CD4-positive, CD25-positive, alpha-beta regulatory T cell (primary cell): ENCODE data around the gene TPM3. TPM values are rescaled to one million over a fixed set of nuclear protein-coding genes. Genes with fewer than 3 reads are reported as not detected.
"Not testable (repeated sequence)": the region's sequence is repeated elsewhere in the genome, so short reads cannot be mapped to it uniquely, and the experiment has no call there.

Source experiments
- ATAC-seq, 2 donors: fragments of 150-1000 bp; cut with Tn5 transposase; one replicate each; pipeline ENCODE4 v1.10.0; 2021; ENCODE audit warnings: low read depth in 2 of 2, moderate number of reproducible peaks in 2 of 2, moderate library complexity in 1 of 2
- DNase-seq, 3 donors: peaks; one replicate each; pipeline versions ENCODE4 v3.0.0 to v3.0.0-alpha.2; 2012 to 2022; ENCODE audit warnings: mixed read lengths in 1 of 3
- H3K27ac ChIP-seq: one replicate; pipeline ENCODE4 v1.7.0; 2013; ENCODE audit warnings: mild to moderate bottlenecking, low read length; ENCODE audit not compliant: insufficient read depth, poor library complexity, severe bottlenecking
- H3K27me3 ChIP-seq: one replicate; pipeline ENCODE4 v1.7.0; 2013; ENCODE audit warnings: low read length; ENCODE audit not compliant: control insufficient read depth, insufficient read depth
- H3K36me3 ChIP-seq: one replicate; pipeline ENCODE4 v1.7.0; 2013; ENCODE audit warnings: mild to moderate bottlenecking, low read length, moderate library complexity; ENCODE audit not compliant: control insufficient read depth, insufficient read depth
- H3K4me1 ChIP-seq: 2 replicates; pipeline ENCODE4 v1.7.0; 2013; ENCODE audit warnings: mild to moderate bottlenecking, low read length; ENCODE audit not compliant: insufficient read depth, control insufficient read depth, poor library complexity, severe bottlenecking
- H3K4me3 ChIP-seq: one replicate; pipeline ENCODE4 v1.7.0; 2013; ENCODE audit warnings: low read depth, mild to moderate bottlenecking, low read length, moderate library complexity
- H3K9me3 ChIP-seq, 2 experiments: 1 replicate in 1 of 2; 2 replicates in 1 of 2; pipeline ENCODE4 v1.7.0; 2013; ENCODE audit warnings: low read length in 2 of 2, mild to moderate bottlenecking in 1 of 2, moderate library complexity in 1 of 2; ENCODE audit not compliant: control insufficient read depth in 2 of 2
- H3K27ac Mint-ChIP-seq, 3 donors: one replicate each; pipeline ENCODE4 v1.8.0; 2020 to 2022; ENCODE audit warnings: mild to moderate bottlenecking in 3 of 3, mixed read lengths in 3 of 3, moderate library complexity in 2 of 3
- H3K27me3 Mint-ChIP-seq: one replicate; pipeline ENCODE4 v1.8.0; 2022; ENCODE audit warnings: mild to moderate bottlenecking, mixed read lengths
- H3K36me3 Mint-ChIP-seq: one replicate; pipeline ENCODE4 v1.8.0; 2020; ENCODE audit warnings: mixed read lengths
- H3K4me1 Mint-ChIP-seq, 4 donors: one replicate each; pipeline ENCODE4 v1.8.0; 2020 to 2022; ENCODE audit warnings: mixed read lengths in 4 of 4, mild to moderate bottlenecking in 1 of 4
- H3K4me3 Mint-ChIP-seq, 4 donors: one replicate each; pipeline ENCODE4 v1.8.0; 2020 to 2022; ENCODE audit warnings: mild to moderate bottlenecking in 4 of 4, mixed read lengths in 4 of 4, moderate library complexity in 3 of 4
- H3K9me3 Mint-ChIP-seq, 7 donors: one replicate each; pipeline ENCODE4 v1.8.0; 2020 to 2022; ENCODE audit warnings: mixed read lengths in 7 of 7, mild to moderate bottlenecking in 3 of 7, moderate library complexity in 2 of 7
- polyA plus RNA-seq, 4 donors: library from polyadenylated mRNA; unstranded; fragments of 300-500 nt; fragmentation: Illumina TruSeq; gene quantifications; one replicate each; pipeline ENCODE4 v1.2.3, GENCODE V29; 2021
- total RNA-seq: library from RNA; stranded (reverse); gene quantifications from one replicate; pipeline ENCODE4 v1.2.3, GENCODE V29; 2022

TPM3 gene
- total RNA-seq (412 TPM), polyA plus RNA-seq (1,000 to 10,000 TPM in 1 of 4 donors, 100 to 1,000 TPM in 3; 780 to 1,027 (median 844) TPM)

- no peak within 1 kb of the TSS for H3K27ac ChIP-seq
- no peak within 1 kb of the TSS for H3K4me3 ChIP-seq
- DNase-seq: no peak
- H3K36me3 ChIP-seq: no peaks in the 10 kb centered on the region
- no peak for ATAC-seq
- no peaks in the 10 kb centered on the region for H3K9me3 Mint-ChIP-seq
- no peaks in the 10 kb centered on the region for H3K9me3 ChIP-seq
- peaks cover 48% of the 10 kb centered on the region for H3K27me3 Mint-ChIP-seq
- H3K27ac Mint-ChIP-seq: peak within 1 kb of the TSS in 2 of 3 donors; percentile 17 to 58
- H3K4me1 ChIP-seq: no peaks in the 10 kb centered on the region
- no peak within 1 kb of the TSS for H3K4me3 Mint-ChIP-seq
- H3K36me3 Mint-ChIP-seq: peaks cover 3% of the 10 kb centered on the region
- H3K4me1 Mint-ChIP-seq: peaks cover 0 to 2% (median 0%) of the 10 kb centered on the region in 4 donors
- H3K27me3 ChIP-seq: peaks cover 18% of the 10 kb centered on the region
These were observed at the start of gene TPM3 for GRCh38 chr1:154191990-154192461. TPM3 (minus strand) TSS chr1:154192100; CDS start chr1:154192018, 82 bp downstream.

DNA sequence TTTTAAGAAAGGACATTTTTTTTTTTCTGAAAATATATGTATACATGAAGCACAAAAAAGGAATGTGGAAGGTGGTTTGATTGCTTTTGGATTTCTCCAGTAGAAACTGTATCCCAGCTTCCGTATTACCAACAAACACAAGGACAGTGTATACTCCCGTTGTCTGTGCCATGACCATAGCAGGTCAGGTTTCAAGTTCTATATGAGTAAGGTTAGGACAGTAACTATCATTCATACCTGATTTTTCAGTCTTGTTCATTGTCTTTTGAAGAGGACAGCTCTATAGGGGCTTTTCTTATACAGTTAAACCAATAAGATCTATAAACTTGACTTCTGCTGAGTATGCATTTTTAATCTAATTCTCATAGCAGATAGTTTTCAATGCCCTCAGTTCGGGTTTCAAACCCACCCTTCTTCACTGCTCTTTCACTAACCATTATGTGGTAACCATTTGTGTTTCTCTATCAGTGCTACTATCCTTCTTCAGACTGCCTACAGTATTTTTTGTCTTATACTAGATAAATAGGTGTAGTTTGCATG is 48.5 kb upstream of the TPM3 start:
- DNase-seq (no peak), ATAC-seq (no peak)
- H3K27ac ChIP-seq: no peak overlapping the region
- Mint-ChIP-seq H3K36me3 (peaks cover 60% of the 10 kb centered on the region), H3K4me3 (no peak overlapping the region), H3K27me3 (no peaks in the 10 kb centered on the region), H3K4me1 (peaks cover 22 to 47% (median 35%) of the 10 kb centered on the region in 4 donors), H3K27ac (peak overlapping the region in 2 of 3 donors; percentile 38 to 47), H3K9me3 (no peaks in the 10 kb centered on the region)
- H3K9me3 ChIP-seq: no peaks in the 10 kb centered on the region
- no peaks in the 10 kb centered on the region for H3K4me1 ChIP-seq
- no peaks in the 10 kb centered on the region for H3K27me3 ChIP-seq
- peaks cover 94% of the 10 kb centered on the region for H3K36me3 ChIP-seq
- H3K4me3 ChIP-seq: no peak overlapping the region

DNA sequence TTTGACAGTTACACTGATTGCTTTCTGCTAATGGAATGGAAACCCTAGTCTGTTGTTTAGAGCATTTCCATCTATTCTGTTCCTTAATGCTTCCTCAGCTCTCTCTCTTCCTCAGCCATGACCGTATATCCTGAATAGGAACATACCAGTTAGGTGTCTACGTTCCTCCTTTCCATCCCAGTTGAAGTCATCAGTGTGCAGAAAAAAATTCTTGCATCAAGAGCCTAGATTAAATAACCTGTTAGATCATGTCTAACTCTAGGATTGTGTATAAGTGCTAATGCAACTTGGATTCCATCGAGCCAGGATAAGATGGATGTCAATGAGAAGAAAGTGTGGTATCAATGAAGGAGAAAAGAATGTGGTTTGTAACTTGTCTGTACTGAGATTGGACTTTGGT is 47.6 kb upstream of the TPM3 start:
- no peak for ATAC-seq
- Mint-ChIP-seq H3K9me3 (no peaks in the 10 kb centered on the region), H3K27me3 (no peaks in the 10 kb centered on the region), H3K4me3 (no peak overlapping the region), H3K36me3 (peaks cover 68% of the 10 kb centered on the region), H3K4me1 (peaks cover 22 to 47% (median 35%) of the 10 kb centered on the region in 4 donors), H3K27ac (peak overlapping the region in 2 of 3 donors; percentile 45 to 77)
- Histone ChIP-seq H3K27me3 (no peaks in the 10 kb centered on the region), H3K27ac (no peak overlapping the region), H3K36me3 (peaks cover 95% of the 10 kb centered on the region), H3K4me3 (no peak overlapping the region), H3K9me3 (no peaks in the 10 kb centered on the region), H3K4me1 (no peaks in the 10 kb centered on the region)
- no peak for DNase-seq

DNA sequence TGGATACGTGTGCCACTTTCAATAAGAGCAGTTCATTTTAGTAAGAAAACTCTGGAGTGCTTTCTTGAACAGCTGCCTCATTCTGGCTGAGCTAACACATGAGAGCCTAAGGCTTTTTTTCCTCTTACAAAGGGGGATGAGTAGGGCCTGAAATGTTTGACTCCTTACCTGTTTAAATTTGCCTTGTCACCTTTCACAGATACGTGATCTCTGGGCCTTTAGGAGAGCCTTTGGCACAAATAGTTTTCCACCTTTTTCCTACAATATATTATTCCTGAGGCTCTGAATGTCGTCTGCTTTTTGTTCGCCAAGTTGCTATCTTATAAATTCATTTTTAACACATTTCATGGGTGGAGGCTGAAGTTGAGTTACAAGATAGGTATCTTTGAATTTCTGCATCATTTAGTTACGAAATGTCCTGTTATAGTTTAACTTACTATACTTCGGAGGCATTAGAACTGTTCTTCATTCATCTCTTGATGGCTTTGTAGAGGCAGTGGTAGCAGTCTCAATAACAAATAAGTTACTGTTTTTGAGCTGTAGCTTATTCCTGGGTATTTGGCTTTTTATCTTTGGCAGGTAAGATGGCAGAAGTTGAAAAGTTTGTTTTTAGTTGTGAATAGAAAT is 46.1 kb upstream of the TPM3 start:
- Mint-ChIP-seq H3K9me3 (no peaks in the 10 kb centered on the region), H3K36me3 (peaks cover 68% of the 10 kb centered on the region), H3K4me1 (peaks cover 22 to 47% (median 33%) of the 10 kb centered on the region in 4 donors), H3K27ac (peak overlapping the region in 2 of 3 donors; percentile 5 to 62), H3K27me3 (no peaks in the 10 kb centered on the region), H3K4me3 (no peak overlapping the region)
- Histone ChIP-seq H3K9me3 (no peaks in the 10 kb centered on the region), H3K4me3 (no peak overlapping the region), H3K4me1 (no peaks in the 10 kb centered on the region), H3K36me3 (peaks cover 90% of the 10 kb centered on the region), H3K27me3 (no peaks in the 10 kb centered on the region), H3K27ac (no peak overlapping the region)
- ATAC-seq (no peak), DNase-seq (no peak)

- Histone ChIP-seq H3K4me1 (no peaks in the 10 kb centered on the region), H3K9me3 (no peaks in the 10 kb centered on the region), H3K36me3 (peaks cover 89% of the 10 kb centered on the region), H3K27me3 (no peaks in the 10 kb centered on the region), H3K27ac (no peak overlapping the region), H3K4me3 (no peak overlapping the region)
- Mint-ChIP-seq H3K4me1 (peaks cover 22 to 45% (median 31%) of the 10 kb centered on the region in 4 donors), H3K36me3 (peaks cover 63% of the 10 kb centered on the region), H3K4me3 (no peak overlapping the region), H3K9me3 (no peaks in the 10 kb centered on the region), H3K27ac (peak overlapping the region in 1 of 3 donors; percentile 5), H3K27me3 (no peaks in the 10 kb centered on the region)
- no peak for DNase-seq
- no peak for ATAC-seq
These were observed 45.5 kb upstream of the TPM3 start for GRCh38 chr1:154237435-154237834.

- H3K36me3 Mint-ChIP-seq: peaks cover 58% of the 10 kb centered on the region
These were observed 45.0 kb upstream of the TPM3 start for GRCh38 chr1:154236855-154237254.

GRCh38 chr1:154233127-154233526 is 41.2 kb upstream of the TPM3 start:
- H3K27ac ChIP-seq, H3K9me3 ChIP-seq, H3K9me3 Mint-ChIP-seq, DNase-seq, H3K4me3 ChIP-seq, H3K4me3 Mint-ChIP-seq, H3K27me3 ChIP-seq, H3K27me3 Mint-ChIP-seq, H3K4me1 ChIP-seq, ATAC-seq: not testable (repeated sequence)
- Mint-ChIP-seq H3K36me3 (peaks cover 51% of the 10 kb centered on the region), H3K27ac (peak overlapping the region in 1 of 3 donors; percentile 75), H3K4me1 (peaks cover 9 to 22% (median 15%) of the 10 kb centered on the region in 4 donors)
- peaks cover 91% of the 10 kb centered on the region for H3K36me3 ChIP-seq

More at GRCh38 chr1:154236855-154237254, 45.0 kb upstream of the TPM3 start:
- no peak overlapping the region for H3K27ac ChIP-seq
- no peak overlapping the region for H3K4me3 ChIP-seq
- H3K36me3 ChIP-seq: peaks cover 86% of the 10 kb centered on the region
- H3K9me3 Mint-ChIP-seq: no peaks in the 10 kb centered on the region
- no peak for ATAC-seq
- H3K4me1 Mint-ChIP-seq: peaks cover 22 to 45% (median 27%) of the 10 kb centered on the region in 4 donors
- H3K4me3 Mint-ChIP-seq: no peak overlapping the region
- H3K27me3 Mint-ChIP-seq: no peaks in the 10 kb centered on the region
- no peaks in the 10 kb centered on the region for H3K9me3 ChIP-seq
- no peaks in the 10 kb centered on the region for H3K27me3 ChIP-seq
- H3K4me1 ChIP-seq: no peaks in the 10 kb centered on the region
- peak overlapping the region in 1 of 3 donors; percentile 5 for H3K27ac Mint-ChIP-seq
- DNase-seq: no peak
